Right atrium auricular region (tissue), 2 donors: Measurements from ENCODE around the gene IL22. TPM values are rescaled to one million over a fixed set of nuclear protein-coding genes. Genes with fewer than 3 reads are reported as not detected.

ENCODE experiments used
- DNase-seq: peaks from one replicate; pipeline ENCODE4 v3.0.0-alpha.2; 2019; ENCODE audit warnings: low spot score
- H3K27ac ChIP-seq, 2 donors: fragments of 200-600 bp; sonication (generic); 1 replicate in 1 of 2; 2 replicates in 1 of 2; pipeline ENCODE4 v1.5.1; 2016 to 2019
- H3K27me3 ChIP-seq, 2 donors: fragments of 200-600 bp; sonication (generic); one replicate each; pipeline versions ENCODE4 v1.5.1 to v1.6.0; 2017 to 2019
- H3K36me3 ChIP-seq: fragments of 200-600 bp; sonication (generic); one replicate; pipeline ENCODE4 v1.5.1; 2016
- H3K4me1 ChIP-seq, 2 donors: fragments of 200-600 bp; sonication (generic); one replicate each; pipeline versions ENCODE4 v1.5.1 to v1.6.0; 2017 to 2019
- H3K4me3 ChIP-seq, 2 donors: fragments of 200-600 bp; sonication (generic); 1 replicate in 1 of 2; 2 replicates in 1 of 2; pipeline ENCODE4 v1.5.1; 2017 to 2019; ENCODE audit warnings: mild to moderate bottlenecking in 1 of 2, moderate library complexity in 1 of 2
- H3K9me3 ChIP-seq, 2 donors: fragments of 200-600 bp; sonication (generic); one replicate each; pipeline ENCODE4 v1.5.1; 2019
- total RNA-seq, 2 donors: library from RNA; depleted of rRNA; stranded (reverse); fragments of >200 nt; gene quantifications; one replicate each; pipeline ENCODE4 v1.1.0, GENCODE V29; 2016
- TF ChIP-seq, protein P1 (sequence below), 2 donors: fragments of 200-600 bp; sonication (generic); IDR thresholded peaks; one replicate each; pipeline ENCODE4 v1.5.1; 2019; ENCODE audit warnings: antibody characterized with exemption in 2 of 2

IL22 gene, protein sequence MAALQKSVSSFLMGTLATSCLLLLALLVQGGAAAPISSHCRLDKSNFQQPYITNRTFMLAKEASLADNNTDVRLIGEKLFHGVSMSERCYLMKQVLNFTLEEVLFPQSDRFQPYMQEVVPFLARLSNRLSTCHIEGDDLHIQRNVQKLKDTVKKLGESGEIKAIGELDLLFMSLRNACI
- total RNA-seq, result not detected

DNA sequence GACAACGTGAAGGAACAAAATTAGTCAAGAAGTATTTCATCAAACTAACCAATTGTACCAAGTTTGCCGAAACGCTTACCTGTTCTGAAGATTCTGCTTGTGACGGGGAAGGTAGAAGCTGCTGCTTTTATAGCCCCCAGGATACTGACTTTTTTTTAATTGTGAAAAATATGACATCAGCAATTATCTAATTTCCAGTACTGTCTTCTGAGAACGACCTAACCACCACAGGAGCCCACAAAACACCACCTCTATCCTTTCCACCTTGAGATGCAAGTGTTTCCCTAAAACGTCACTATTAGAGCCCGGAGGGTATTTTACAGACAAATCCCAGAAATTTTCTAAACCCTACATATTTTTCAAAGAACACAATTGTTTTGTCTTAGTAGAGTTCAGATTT is at the start of gene IL22:
TSS of gene IL22 (minus strand) at position 101 of the 400 bp plus-strand sequence. CDS start 156 bp downstream, outside the sequence.
- H3K36me3 ChIP-seq, result no peaks in the 10 kb centered on the region
- no peaks in the 10 kb centered on the region for H3K9me3 ChIP-seq
- no peak for DNase-seq
- H3K27me3 ChIP-seq, result no peaks in the 10 kb centered on the region
- no peaks in the 10 kb centered on the region for H3K4me1 ChIP-seq
- TF ChIP-seq, protein P1, sequence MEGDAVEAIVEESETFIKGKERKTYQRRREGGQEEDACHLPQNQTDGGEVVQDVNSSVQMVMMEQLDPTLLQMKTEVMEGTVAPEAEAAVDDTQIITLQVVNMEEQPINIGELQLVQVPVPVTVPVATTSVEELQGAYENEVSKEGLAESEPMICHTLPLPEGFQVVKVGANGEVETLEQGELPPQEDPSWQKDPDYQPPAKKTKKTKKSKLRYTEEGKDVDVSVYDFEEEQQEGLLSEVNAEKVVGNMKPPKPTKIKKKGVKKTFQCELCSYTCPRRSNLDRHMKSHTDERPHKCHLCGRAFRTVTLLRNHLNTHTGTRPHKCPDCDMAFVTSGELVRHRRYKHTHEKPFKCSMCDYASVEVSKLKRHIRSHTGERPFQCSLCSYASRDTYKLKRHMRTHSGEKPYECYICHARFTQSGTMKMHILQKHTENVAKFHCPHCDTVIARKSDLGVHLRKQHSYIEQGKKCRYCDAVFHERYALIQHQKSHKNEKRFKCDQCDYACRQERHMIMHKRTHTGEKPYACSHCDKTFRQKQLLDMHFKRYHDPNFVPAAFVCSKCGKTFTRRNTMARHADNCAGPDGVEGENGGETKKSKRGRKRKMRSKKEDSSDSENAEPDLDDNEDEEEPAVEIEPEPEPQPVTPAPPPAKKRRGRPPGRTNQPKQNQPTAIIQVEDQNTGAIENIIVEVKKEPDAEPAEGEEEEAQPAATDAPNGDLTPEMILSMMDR (IDR thresholded peaks at IDR 0.05), result no peak
- H3K4me3 ChIP-seq, result no peak within 1 kb of the TSS
- no peak within 1 kb of the TSS for H3K27ac ChIP-seq

DNA sequence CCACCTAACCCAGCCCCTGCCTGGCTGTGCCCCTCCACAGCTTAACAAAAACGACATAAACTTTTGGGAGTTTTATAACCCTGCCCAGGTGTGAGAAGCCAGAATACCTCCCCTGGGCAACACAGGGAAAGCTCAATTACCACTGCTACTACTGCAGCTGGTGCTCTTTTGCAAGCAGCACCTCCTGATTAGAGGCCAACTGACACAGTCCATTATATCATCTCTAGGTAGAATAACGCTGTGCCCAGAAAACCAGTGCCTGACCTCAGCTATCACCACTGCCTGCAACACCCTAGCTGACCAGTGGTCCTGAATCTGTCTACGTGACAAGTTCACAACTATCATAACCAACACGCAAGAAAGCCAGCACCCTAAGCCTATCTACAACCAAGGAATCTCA is 44.5 kb upstream of the IL22 start:
- peaks cover 0 to 16% of the 10 kb centered on the region in 2 donors for H3K9me3 ChIP-seq
- TF ChIP-seq, protein P1 (IDR thresholded peaks at IDR 0.05), result no peak
- H3K27me3 ChIP-seq, result no peaks in the 10 kb centered on the region
- no peak overlapping the region for H3K27ac ChIP-seq
- H3K36me3 ChIP-seq, result peaks cover 25% of the 10 kb centered on the region
- H3K4me3 ChIP-seq, result no peak overlapping the region
- H3K4me1 ChIP-seq, result peaks cover 0 to 14% of the 10 kb centered on the region in 2 donors
- no peak for DNase-seq

DNA sequence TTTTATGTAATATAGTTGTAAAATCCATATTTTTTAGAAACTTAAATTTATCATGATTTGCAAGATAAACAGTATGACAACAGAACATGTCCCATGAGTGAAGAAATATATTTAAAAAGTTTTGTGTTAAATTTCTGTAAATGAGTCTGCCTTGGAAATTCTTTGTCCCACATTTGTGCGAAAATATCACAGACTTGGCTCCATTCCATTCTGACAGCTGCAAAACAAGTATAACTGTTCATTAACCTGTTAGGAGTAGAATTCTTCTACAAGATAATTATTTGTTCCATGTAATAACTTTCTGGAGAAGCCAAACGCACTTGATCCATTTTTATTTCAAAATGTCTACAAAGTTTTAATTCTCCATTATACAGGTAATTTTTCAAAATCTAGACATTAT is 40.8 kb upstream of the IL22 start:
- Histone ChIP-seq H3K36me3 (no peaks in the 10 kb centered on the region), H3K4me3 (no peak overlapping the region), H3K27me3 (no peaks in the 10 kb centered on the region), H3K4me1 (peaks cover 0 to 14% of the 10 kb centered on the region in 2 donors), H3K9me3 (peaks cover 0 to under 1% of the 10 kb centered on the region in 2 donors), H3K27ac (no peak overlapping the region)
- DNase-seq, result no peak
- TF ChIP-seq, protein P1 (IDR thresholded peaks at IDR 0.05), result no peak

DNA sequence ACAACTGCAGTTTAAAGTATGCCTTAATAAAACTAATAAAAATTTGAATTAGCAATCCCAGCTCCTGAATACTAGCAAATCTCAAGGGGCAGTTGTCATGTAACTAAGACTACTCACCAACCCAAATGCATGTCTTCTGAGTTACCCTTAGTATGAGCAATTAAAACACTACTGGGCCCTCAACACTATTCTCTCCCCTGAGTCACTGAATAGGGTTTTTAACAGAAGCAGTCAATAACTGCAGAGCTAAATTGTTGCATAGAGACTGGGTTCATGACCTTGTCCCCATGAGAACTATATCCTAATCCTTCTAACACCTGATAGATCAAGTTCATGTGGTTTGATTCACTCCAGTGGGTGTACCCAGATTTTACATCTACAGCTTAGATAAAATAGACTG is 39.9 kb upstream of the IL22 start:
- H3K36me3 ChIP-seq, result no peaks in the 10 kb centered on the region
- peaks cover 0 to 14% of the 10 kb centered on the region in 2 donors for H3K4me1 ChIP-seq
- H3K4me3 ChIP-seq, result no peak overlapping the region
- H3K9me3 ChIP-seq, result no peaks in the 10 kb centered on the region
- H3K27ac ChIP-seq, result no peak overlapping the region
- TF ChIP-seq, protein P1 (IDR thresholded peaks at IDR 0.05), result no peak
- no peaks in the 10 kb centered on the region for H3K27me3 ChIP-seq
- DNase-seq, result no peak

DNA sequence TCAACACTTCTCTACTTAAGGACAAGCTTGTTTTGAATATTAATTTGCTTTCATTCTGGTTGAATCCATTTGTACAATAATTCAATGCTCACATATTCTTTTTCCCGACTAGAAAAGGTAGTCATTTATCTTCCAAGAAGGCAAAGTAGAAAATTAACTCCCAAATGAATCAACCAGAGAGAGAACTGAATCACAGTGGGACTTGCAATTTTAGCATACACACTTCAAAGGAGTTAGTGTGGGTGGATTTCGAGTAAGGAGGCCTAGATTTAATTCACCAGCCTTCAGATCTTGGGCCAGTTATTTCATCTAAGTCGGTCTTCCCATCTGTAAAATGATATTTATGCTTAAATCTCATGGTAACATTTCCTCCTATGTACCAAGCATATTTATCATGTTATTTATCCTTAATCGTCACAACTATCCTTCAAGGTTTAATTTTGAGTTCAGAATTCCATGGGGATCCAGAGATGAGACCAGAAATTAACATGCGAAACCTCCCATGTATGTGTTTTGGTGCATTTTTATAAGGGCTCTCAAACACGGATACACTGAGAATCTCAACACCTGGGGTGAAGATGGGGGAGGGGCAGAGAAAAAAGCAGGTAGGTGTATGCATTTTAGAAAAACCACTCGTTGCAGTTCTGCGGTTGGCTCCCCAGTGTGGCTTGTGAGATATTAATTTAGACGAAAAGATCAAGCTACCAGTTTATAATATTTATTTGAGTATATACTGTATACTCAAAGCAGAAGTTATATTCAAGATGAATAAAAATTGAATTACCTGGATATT is 38.9 kb upstream of the IL22 start:
- Histone ChIP-seq H3K9me3 (no peaks in the 10 kb centered on the region), H3K27ac (no peak overlapping the region), H3K36me3 (no peaks in the 10 kb centered on the region), H3K4me3 (no peak overlapping the region), H3K27me3 (no peaks in the 10 kb centered on the region), H3K4me1 (peaks cover 0 to 14% of the 10 kb centered on the region in 2 donors)
- TF ChIP-seq, protein P1 (IDR thresholded peaks at IDR 0.05), result no peak
- no peak for DNase-seq
